ENCODE results near the gene FOXO1. TPM values are rescaled to one million over a fixed set of nuclear protein-coding genes. Genes with fewer than 3 reads are reported as not detected.
A peak's percentile ranks its signal among the peaks of the same experiment; 100 is the strongest.

The FOXO1 gene
- total and polyA plus RNA-seq, 5 donors from 2014 or later = 45.5 to 119 (median 82.2) TPM

- H3K27ac ChIP-seq (ENCODE audit: insufficient read depth, low read length, poor library complexity, severe bottlenecking) = no peak overlapping the region
- H3K9me3 ChIP-seq (ENCODE audit: control insufficient read depth in 2 of 2, low read length in 2 of 2) = peaks cover 11% of the 10 kb centered on the region in 2 experiments
- H3K4me3 Mint-ChIP-seq = peak overlapping the region in 1 of 4 donors; percentile 66
- H3K9me3 Mint-ChIP-seq = peaks cover 3 to 9% (median 5%) of the 10 kb centered on the region in 7 donors
- no peak overlapping the region for H3K4me3 ChIP-seq (ENCODE audit: low read depth, low read length)
- H3K36me3 ChIP-seq (ENCODE audit: control insufficient read depth, insufficient read depth, low read length) = no peaks in the 10 kb centered on the region
- no peak overlapping the region for H3K27ac Mint-ChIP-seq
- peaks cover 4% of the 10 kb centered on the region for H3K36me3 Mint-ChIP-seq
- no peaks in the 10 kb centered on the region for H3K27me3 Mint-ChIP-seq
- H3K27me3 ChIP-seq (ENCODE audit: control insufficient read depth, insufficient read depth, low read length) = no peaks in the 10 kb centered on the region
- H3K4me1 Mint-ChIP-seq = peaks cover 26 to 36% (median 32%) of the 10 kb centered on the region in 4 donors
- no peak for DNase-seq
- no peak for ATAC-seq (ENCODE audit: low read depth in 2 of 2)
- H3K4me1 ChIP-seq (ENCODE audit: control insufficient read depth, insufficient read depth, low read length, poor library complexity, severe bottlenecking) = peaks cover 8% of the 10 kb centered on the region
These were observed 137.6 kb downstream of the FOXO1 start for GRCh38 chr13:40528881-40529280.

- peaks cover 3 to 9% (median 5%) of the 10 kb centered on the region in 7 donors for H3K9me3 Mint-ChIP-seq
- no peak overlapping the region for H3K4me3 Mint-ChIP-seq
- Histone ChIP-seq H3K27ac (ENCODE audit: insufficient read depth, low read length, poor library complexity, severe bottlenecking) (no peak overlapping the region), H3K4me3 (ENCODE audit: low read depth, low read length) (no peak overlapping the region), H3K36me3 (ENCODE audit: control insufficient read depth, insufficient read depth, low read length) (no peaks in the 10 kb centered on the region), H3K4me1 (ENCODE audit: control insufficient read depth, insufficient read depth, low read length, poor library complexity, severe bottlenecking) (peaks cover 8% of the 10 kb centered on the region), H3K27me3 (ENCODE audit: control insufficient read depth, insufficient read depth, low read length) (no peaks in the 10 kb centered on the region), H3K9me3 (ENCODE audit: control insufficient read depth in 2 of 2, low read length in 2 of 2) (peaks cover 11% of the 10 kb centered on the region in 2 experiments)
- DNase-seq = no peak
- no peak for ATAC-seq (ENCODE audit: low read depth in 2 of 2)
- H3K27me3 Mint-ChIP-seq = no peaks in the 10 kb centered on the region
- H3K36me3 Mint-ChIP-seq = peaks cover 4% of the 10 kb centered on the region
- peaks cover 26 to 36% (median 31%) of the 10 kb centered on the region in 4 donors for H3K4me1 Mint-ChIP-seq
- H3K27ac Mint-ChIP-seq = no peak overlapping the region
These were observed 138.5 kb downstream of the FOXO1 start for GRCh38 chr13:40527914-40528313.

GRCh38 chr13:40522282-40522681 is 144.2 kb downstream of the FOXO1 start:
- no peak overlapping the region for H3K27ac Mint-ChIP-seq
- no peak overlapping the region for H3K4me3 Mint-ChIP-seq
- peaks cover 14% of the 10 kb centered on the region for H3K4me1 ChIP-seq (ENCODE audit: control insufficient read depth, insufficient read depth, low read length, poor library complexity, severe bottlenecking)

GRCh38 chr13:40520916-40521315 is 145.5 kb downstream of the FOXO1 start:
- H3K4me3 Mint-ChIP-seq = no peak overlapping the region
- H3K27me3 ChIP-seq (ENCODE audit: control insufficient read depth, insufficient read depth, low read length) = no peaks in the 10 kb centered on the region
- peak overlapping the region in 1 of 3 donors; percentile 59 for H3K27ac Mint-ChIP-seq
- no peaks in the 10 kb centered on the region for H3K9me3 ChIP-seq (ENCODE audit: control insufficient read depth in 2 of 2, low read length in 2 of 2)
- H3K4me3 ChIP-seq (ENCODE audit: low read depth, low read length) = no peak overlapping the region
- peaks cover 0 to 4% (median 0%) of the 10 kb centered on the region in 7 donors for H3K9me3 Mint-ChIP-seq
- no peaks in the 10 kb centered on the region for H3K36me3 ChIP-seq (ENCODE audit: control insufficient read depth, insufficient read depth, low read length)
- peaks cover 17% of the 10 kb centered on the region for H3K4me1 ChIP-seq (ENCODE audit: control insufficient read depth, insufficient read depth, low read length, poor library complexity, severe bottlenecking)
- ATAC-seq (ENCODE audit: low read depth in 2 of 2) = no peak
- H3K4me1 Mint-ChIP-seq = peaks cover 26 to 52% (median 41%) of the 10 kb centered on the region in 4 donors
- H3K36me3 Mint-ChIP-seq = no peaks in the 10 kb centered on the region
- DNase-seq = no peak
- no peaks in the 10 kb centered on the region for H3K27me3 Mint-ChIP-seq
- no peak overlapping the region for H3K27ac ChIP-seq (ENCODE audit: insufficient read depth, low read length, poor library complexity, severe bottlenecking)

More at GRCh38 chr13:40522282-40522681, 144.2 kb downstream of the FOXO1 start:
- Histone ChIP-seq H3K36me3 (ENCODE audit: control insufficient read depth, insufficient read depth, low read length) (no peaks in the 10 kb centered on the region), H3K4me3 (ENCODE audit: low read depth, low read length) (no peak overlapping the region), H3K9me3 (ENCODE audit: control insufficient read depth in 2 of 2, low read length in 2 of 2) (peaks cover 3 to 4% of the 10 kb centered on the region in 2 experiments), H3K27ac (ENCODE audit: insufficient read depth, low read length, poor library complexity, severe bottlenecking) (no peak overlapping the region), H3K27me3 (ENCODE audit: control insufficient read depth, insufficient read depth, low read length) (no peaks in the 10 kb centered on the region)
- Mint-ChIP-seq H3K4me1 (peaks cover 23 to 43% (median 34%) of the 10 kb centered on the region in 4 donors), H3K36me3 (no peaks in the 10 kb centered on the region), H3K27me3 (no peaks in the 10 kb centered on the region), H3K9me3 (peaks cover 0 to 4% (median 0%) of the 10 kb centered on the region in 7 donors)
- ATAC-seq (ENCODE audit: low read depth in 2 of 2) = no peak
- peak in 1 of 3 donors; percentile 45 for DNase-seq

- H3K36me3 ChIP-seq (ENCODE audit: control insufficient read depth, insufficient read depth, low read length) = no peaks in the 10 kb centered on the region
- H3K9me3 ChIP-seq (ENCODE audit: control insufficient read depth in 2 of 2, low read length in 2 of 2) = no peaks in the 10 kb centered on the region
- Mint-ChIP-seq H3K4me1 (peaks cover 25 to 47% (median 36%) of the 10 kb centered on the region in 4 donors), H3K9me3 (peaks cover 0 to 4% (median 0%) of the 10 kb centered on the region in 7 donors), H3K27ac (peak overlapping the region in 1 of 3 donors; percentile 69), H3K27me3 (no peaks in the 10 kb centered on the region), H3K4me3 (no peak overlapping the region), H3K36me3 (no peaks in the 10 kb centered on the region)
- DNase-seq (no peak), ATAC-seq (ENCODE audit: low read depth in 2 of 2) (no peak)
- H3K4me1 ChIP-seq (ENCODE audit: control insufficient read depth, insufficient read depth, low read length, poor library complexity, severe bottlenecking) = peaks cover 17% of the 10 kb centered on the region
- no peak overlapping the region for H3K27ac ChIP-seq (ENCODE audit: insufficient read depth, low read length, poor library complexity, severe bottlenecking)
- no peak overlapping the region for H3K4me3 ChIP-seq (ENCODE audit: low read depth, low read length)
- no peaks in the 10 kb centered on the region for H3K27me3 ChIP-seq (ENCODE audit: control insufficient read depth, insufficient read depth, low read length)
These were observed 146.8 kb downstream of the FOXO1 start for GRCh38 chr13:40519637-40520036.

GRCh38 chr13:40518481-40518882 is 148.0 kb downstream of the FOXO1 start:
- H3K4me3 Mint-ChIP-seq = peak overlapping the region in 1 of 4 donors; percentile 30
- no peak for ATAC-seq (ENCODE audit: low read depth in 2 of 2)

GRCh38 chr13:40517486-40518480 is 148.7 kb downstream of the FOXO1 start:
- no peak overlapping the region for H3K4me3 ChIP-seq (ENCODE audit: low read depth, low read length)
- DNase-seq = peak in 1 of 3 donors; percentile 21
- H3K4me1 ChIP-seq (ENCODE audit: control insufficient read depth, insufficient read depth, low read length, poor library complexity, severe bottlenecking) = peaks cover 17% of the 10 kb centered on the region
- no peaks in the 10 kb centered on the region for H3K36me3 Mint-ChIP-seq
- H3K4me1 Mint-ChIP-seq = peaks cover 25 to 59% (median 37%) of the 10 kb centered on the region in 4 donors
- H3K9me3 Mint-ChIP-seq = peaks cover 0 to 4% (median 0%) of the 10 kb centered on the region in 7 donors
- peak overlapping the region in 2 of 3 donors; percentile 61 to 72 for H3K27ac Mint-ChIP-seq
- no peaks in the 10 kb centered on the region for H3K27me3 ChIP-seq (ENCODE audit: control insufficient read depth, insufficient read depth, low read length)
- H3K27me3 Mint-ChIP-seq = no peaks in the 10 kb centered on the region
- H3K27ac ChIP-seq (ENCODE audit: insufficient read depth, low read length, poor library complexity, severe bottlenecking) = no peak overlapping the region
- H3K36me3 ChIP-seq (ENCODE audit: control insufficient read depth, insufficient read depth, low read length) = no peaks in the 10 kb centered on the region
- H3K9me3 ChIP-seq (ENCODE audit: control insufficient read depth in 2 of 2, low read length in 2 of 2) = no peaks in the 10 kb centered on the region
- H3K4me3 Mint-ChIP-seq = peak overlapping the region in 3 of 4 donors; percentile 7 to 46 (median 10)
- no peak for ATAC-seq (ENCODE audit: low read depth in 2 of 2)

More at GRCh38 chr13:40518481-40518882, 148.0 kb downstream of the FOXO1 start:
- Mint-ChIP-seq H3K27ac (peak overlapping the region in 2 of 3 donors; percentile 61 to 72), H3K4me1 (peaks cover 25 to 53% (median 35%) of the 10 kb centered on the region in 4 donors), H3K9me3 (peaks cover 0 to 4% (median 0%) of the 10 kb centered on the region in 7 donors), H3K27me3 (no peaks in the 10 kb centered on the region), H3K36me3 (no peaks in the 10 kb centered on the region)
- peak in 1 of 3 donors; percentile 44 for DNase-seq
- no peaks in the 10 kb centered on the region for H3K27me3 ChIP-seq (ENCODE audit: control insufficient read depth, insufficient read depth, low read length)
- no peaks in the 10 kb centered on the region for H3K9me3 ChIP-seq (ENCODE audit: control insufficient read depth in 2 of 2, low read length in 2 of 2)
- H3K4me3 ChIP-seq (ENCODE audit: low read depth, low read length) = no peak overlapping the region
- peaks cover 17% of the 10 kb centered on the region for H3K4me1 ChIP-seq (ENCODE audit: control insufficient read depth, insufficient read depth, low read length, poor library complexity, severe bottlenecking)
- H3K36me3 ChIP-seq (ENCODE audit: control insufficient read depth, insufficient read depth, low read length) = no peaks in the 10 kb centered on the region
- no peak overlapping the region for H3K27ac ChIP-seq (ENCODE audit: insufficient read depth, low read length, poor library complexity, severe bottlenecking)

Measured in CD4-positive, CD25-positive, alpha-beta regulatory T cell (primary cell).